Astrocyte (in vitro differentiated cells and primary cell): ENCODE results near the gene RTL3. TPM values are rescaled to one million over a fixed set of nuclear protein-coding genes. Genes with fewer than 3 reads are reported as not detected.

Experiments used
- DNase-seq: peaks from one replicate; pipeline ENCODE4 v3.0.0-alpha.2; 2010; ENCODE audit warnings: low read depth
- FAIRE-seq: peaks from 2 replicates; lab custom pipeline; 2011; peaks lifted over from hg19 to GRCh38; lab: Jason Lieb, UNC
- H2AFZ ChIP-seq: 2 replicates; pipeline ENCODE4 v1.6.0; 2012; ENCODE audit warnings: low read depth, low read length, inconsistent platforms
- H3K27ac ChIP-seq: 2 replicates; pipeline ENCODE4 v1.5.1; 2011; ENCODE audit warnings: low read depth, low read length, inconsistent platforms
- H3K27me3 ChIP-seq: 2 replicates; pipeline ENCODE4 v1.6.0; 2011; ENCODE audit warnings: low read length, inconsistent platforms; ENCODE audit not compliant: insufficient read depth
- H3K36me3 ChIP-seq: 2 replicates; pipeline ENCODE4 v1.5.1; 2011; ENCODE audit warnings: low read length, inconsistent platforms; ENCODE audit not compliant: insufficient read depth
- H3K4me1 ChIP-seq: 2 replicates; pipeline ENCODE4 v1.5.1; 2011; ENCODE audit warnings: low read length, inconsistent platforms; ENCODE audit not compliant: insufficient read depth
- H3K4me2 ChIP-seq: 2 replicates; pipeline ENCODE4 v1.6.0; 2012; ENCODE audit warnings: low read length, inconsistent platforms
- H3K4me3 ChIP-seq: 2 replicates; pipeline ENCODE4 v1.5.1; 2011; ENCODE audit warnings: low read depth, mild to moderate bottlenecking, low read length, inconsistent platforms; ENCODE audit not compliant: insufficient read depth
- H3K79me2 ChIP-seq: 2 replicates; pipeline ENCODE4 v1.6.0; 2012; ENCODE audit warnings: mild to moderate bottlenecking, low read length, inconsistent platforms; ENCODE audit not compliant: insufficient read depth
- H3K9ac ChIP-seq: 2 replicates; pipeline ENCODE4 v1.6.0; 2012; ENCODE audit warnings: mild to moderate bottlenecking, low read length, inconsistent platforms
- H3K9me3 ChIP-seq: 2 replicates; pipeline ENCODE4 v1.5.1; 2012; ENCODE audit warnings: low read depth, mild to moderate bottlenecking, low read length, inconsistent platforms; ENCODE audit not compliant: insufficient read depth
- H4K20me1 ChIP-seq: 2 replicates; pipeline ENCODE4 v1.6.0; 2012; ENCODE audit warnings: low read length, inconsistent platforms; ENCODE audit not compliant: insufficient read depth
- H3K27ac Mint-ChIP-seq: one replicate; pipeline ENCODE4 v1.8.0; 2021; ENCODE audit warnings: mild to moderate bottlenecking, mixed read lengths; ENCODE audit not compliant: unreplicated experiment
- H3K27me3 Mint-ChIP-seq: one replicate; pipeline ENCODE4 v1.8.0; 2021; ENCODE audit warnings: low read depth, mixed read lengths; ENCODE audit not compliant: unreplicated experiment
- H3K36me3 Mint-ChIP-seq: one replicate; pipeline ENCODE4 v1.8.0; 2021; ENCODE audit warnings: low read depth, mixed read lengths; ENCODE audit not compliant: unreplicated experiment
- H3K4me1 Mint-ChIP-seq: one replicate; pipeline ENCODE4 v1.8.0; 2021; ENCODE audit warnings: low read depth, mixed read lengths; ENCODE audit not compliant: unreplicated experiment
- H3K4me3 Mint-ChIP-seq: one replicate; pipeline ENCODE4 v1.8.0; 2021; ENCODE audit warnings: mild to moderate bottlenecking, moderate library complexity, mixed read lengths; ENCODE audit not compliant: unreplicated experiment
- H3K9me3 Mint-ChIP-seq: one replicate; pipeline ENCODE4 v1.8.0; 2021; ENCODE audit warnings: mild to moderate bottlenecking, mixed read lengths; ENCODE audit not compliant: unreplicated experiment
- EZH2 ChIP-seq: IDR thresholded peaks from 2 replicates; pipeline ENCODE4 v1.6.1; 2012; ENCODE audit warnings: mild to moderate bottlenecking, low read length, inconsistent platforms; ENCODE audit not compliant: insufficient read depth
- total RNA-seq: library from RNA; stranded (reverse); gene quantifications from 2 replicates; pipeline ENCODE4 v1.2.1, GENCODE V29; 2021
- TF ChIP-seq, protein P1 (sequence below): IDR thresholded peaks from 2 replicates; pipeline ENCODE4 v1.5.1; 2011; ENCODE audit warnings: low read depth, mild to moderate bottlenecking, inconsistent platforms, low read length, moderate library complexity; ENCODE audit not compliant: insufficient read depth

Gene RTL3
- total RNA-seq, 1 donor from 2014 or later = 0.95 TPM

DNA sequence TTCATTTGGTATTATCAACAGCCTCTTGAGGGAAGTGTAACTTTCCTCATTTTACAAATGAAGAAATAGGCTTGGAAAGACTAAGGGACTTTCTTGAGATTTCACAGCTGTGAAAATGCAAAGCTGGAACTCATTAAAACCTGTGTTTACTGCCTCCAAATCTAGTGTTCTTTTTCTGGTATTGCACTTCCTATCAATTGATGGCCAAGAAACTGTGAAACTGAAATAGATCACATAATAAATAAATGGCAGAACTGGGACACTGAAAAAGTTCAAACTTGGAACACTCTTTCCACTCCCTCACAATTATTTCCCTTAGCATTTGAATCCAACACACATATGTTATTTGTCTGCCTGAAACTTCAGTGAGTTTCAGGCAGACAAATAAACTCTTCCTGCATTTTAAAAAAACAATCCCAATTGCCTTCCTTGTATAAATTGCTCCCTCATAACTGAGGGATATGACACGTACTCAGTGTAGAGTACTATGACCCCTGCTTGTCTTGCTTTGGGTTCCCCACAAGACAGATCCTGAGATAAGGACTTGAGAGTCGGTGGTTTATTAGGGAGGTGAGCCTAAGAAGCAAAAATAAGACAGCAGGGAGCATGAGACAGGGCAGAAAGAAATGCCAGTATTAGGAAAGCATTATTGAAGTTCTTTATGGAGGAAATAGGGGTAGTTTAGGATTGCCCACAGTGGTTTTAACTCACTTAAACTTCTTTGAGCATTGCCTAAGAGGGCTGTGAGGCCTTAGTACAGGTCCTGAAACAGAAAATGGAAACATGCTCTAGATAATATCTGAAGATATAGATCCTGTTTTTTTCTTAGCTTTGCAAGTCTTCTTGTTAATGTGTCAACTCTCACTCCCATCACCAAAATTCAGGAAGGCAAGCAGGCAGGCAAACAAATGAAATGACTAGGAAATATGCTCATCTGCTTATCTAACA lies 33.9 kb downstream of the RTL3 start:
- FAIRE-seq = peak; percentile 80
- H3K4me1 Mint-ChIP-seq = peaks cover 8% of the 10 kb centered on the region

DNA sequence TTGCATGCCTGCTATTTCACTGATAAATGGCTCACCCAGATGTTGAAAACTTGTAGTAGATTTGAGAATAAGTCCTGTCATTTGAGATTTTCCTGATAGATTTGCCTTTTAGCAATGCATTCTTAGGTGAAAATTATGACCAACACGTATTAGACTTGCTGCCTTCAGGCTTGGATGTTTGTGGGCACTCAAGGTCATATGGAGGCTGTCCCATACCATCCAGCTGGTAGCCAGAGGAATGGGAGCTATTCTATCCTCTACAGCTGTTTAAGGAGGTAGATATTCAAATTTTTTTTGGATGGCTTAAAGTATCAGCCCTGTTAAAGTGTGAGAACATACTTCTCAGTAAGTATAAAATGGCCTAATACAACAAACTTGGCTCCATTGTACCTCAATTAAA lies 34.7 kb downstream of the RTL3 start:
- Histone ChIP-seq H2AFZ (no peak overlapping the region), H3K36me3 (no peaks in the 10 kb centered on the region), H3K9ac (no peak overlapping the region), H3K9me3 (no peaks in the 10 kb centered on the region), H3K79me2 (no peaks in the 10 kb centered on the region), H3K27me3 (no peaks in the 10 kb centered on the region), H3K4me1 (no peaks in the 10 kb centered on the region), H3K4me3 (no peak overlapping the region), H3K27ac (no peak overlapping the region), H4K20me1 (no peaks in the 10 kb centered on the region), H3K4me2 (no peak overlapping the region)
- TF ChIP-seq, protein P1, sequence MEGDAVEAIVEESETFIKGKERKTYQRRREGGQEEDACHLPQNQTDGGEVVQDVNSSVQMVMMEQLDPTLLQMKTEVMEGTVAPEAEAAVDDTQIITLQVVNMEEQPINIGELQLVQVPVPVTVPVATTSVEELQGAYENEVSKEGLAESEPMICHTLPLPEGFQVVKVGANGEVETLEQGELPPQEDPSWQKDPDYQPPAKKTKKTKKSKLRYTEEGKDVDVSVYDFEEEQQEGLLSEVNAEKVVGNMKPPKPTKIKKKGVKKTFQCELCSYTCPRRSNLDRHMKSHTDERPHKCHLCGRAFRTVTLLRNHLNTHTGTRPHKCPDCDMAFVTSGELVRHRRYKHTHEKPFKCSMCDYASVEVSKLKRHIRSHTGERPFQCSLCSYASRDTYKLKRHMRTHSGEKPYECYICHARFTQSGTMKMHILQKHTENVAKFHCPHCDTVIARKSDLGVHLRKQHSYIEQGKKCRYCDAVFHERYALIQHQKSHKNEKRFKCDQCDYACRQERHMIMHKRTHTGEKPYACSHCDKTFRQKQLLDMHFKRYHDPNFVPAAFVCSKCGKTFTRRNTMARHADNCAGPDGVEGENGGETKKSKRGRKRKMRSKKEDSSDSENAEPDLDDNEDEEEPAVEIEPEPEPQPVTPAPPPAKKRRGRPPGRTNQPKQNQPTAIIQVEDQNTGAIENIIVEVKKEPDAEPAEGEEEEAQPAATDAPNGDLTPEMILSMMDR = no peak
- TF ChIP-seq EZH2 = no peak
- no peak for FAIRE-seq
- Mint-ChIP-seq H3K27ac (no peak overlapping the region), H3K9me3 (no peaks in the 10 kb centered on the region), H3K4me3 (no peak overlapping the region), H3K36me3 (no peaks in the 10 kb centered on the region), H3K27me3 (no peaks in the 10 kb centered on the region), H3K4me1 (peaks cover 8% of the 10 kb centered on the region)
- no peak for DNase-seq

More for the DNA sequence above, 33.9 kb downstream of the RTL3 start:
- Histone ChIP-seq H3K27ac (no peak overlapping the region), H3K9ac (no peak overlapping the region), H3K36me3 (no peaks in the 10 kb centered on the region), H3K4me2 (no peak overlapping the region), H3K4me3 (no peak overlapping the region), H2AFZ (no peak overlapping the region), H4K20me1 (no peaks in the 10 kb centered on the region), H3K4me1 (no peaks in the 10 kb centered on the region), H3K9me3 (no peaks in the 10 kb centered on the region), H3K79me2 (no peaks in the 10 kb centered on the region), H3K27me3 (no peaks in the 10 kb centered on the region)
- Mint-ChIP-seq H3K27me3 (no peaks in the 10 kb centered on the region), H3K4me3 (no peak overlapping the region), H3K9me3 (no peaks in the 10 kb centered on the region), H3K36me3 (no peaks in the 10 kb centered on the region), H3K27ac (peak overlapping the region; percentile 53)
- DNase-seq = no peak
- TF ChIP-seq EZH2 = no peak
- TF ChIP-seq, protein P1 = no peak

DNA sequence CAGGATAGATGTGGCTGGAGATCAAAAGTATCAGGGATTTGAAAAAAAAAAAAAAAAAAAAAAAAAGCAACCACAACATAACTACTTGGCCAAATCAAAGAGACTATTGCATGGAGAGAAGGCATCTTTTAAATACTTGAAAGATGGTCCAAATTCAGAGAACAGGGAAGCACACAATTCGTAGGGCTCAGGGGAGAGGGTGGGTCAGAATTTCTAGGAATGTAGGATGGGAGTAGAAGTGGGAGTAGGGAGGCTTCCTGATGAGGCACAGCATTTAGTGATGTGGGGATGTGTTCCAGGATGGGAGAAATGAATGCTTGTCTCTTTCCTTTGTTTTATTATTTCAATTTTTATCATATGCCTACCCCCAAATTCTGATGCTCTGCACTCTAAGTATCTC lies 36.3 kb downstream of the RTL3 start:
- no peak overlapping the region for H3K27ac ChIP-seq
- no peaks in the 10 kb centered on the region for H3K36me3 ChIP-seq
- Mint-ChIP-seq H3K4me3 (no peak overlapping the region), H3K36me3 (no peaks in the 10 kb centered on the region), H3K4me1 (peaks cover 8% of the 10 kb centered on the region), H3K9me3 (no peaks in the 10 kb centered on the region), H3K27ac (no peak overlapping the region), H3K27me3 (no peaks in the 10 kb centered on the region)
- H3K79me2 ChIP-seq = no peaks in the 10 kb centered on the region
- TF ChIP-seq, protein P1 = no peak
- no peak for TF ChIP-seq EZH2
- no peaks in the 10 kb centered on the region for H3K4me1 ChIP-seq
- DNase-seq = no peak
- no peaks in the 10 kb centered on the region for H3K27me3 ChIP-seq
- H3K4me3 ChIP-seq = no peak overlapping the region
- no peaks in the 10 kb centered on the region for H4K20me1 ChIP-seq
- no peak overlapping the region for H2AFZ ChIP-seq
- H3K9me3 ChIP-seq = no peaks in the 10 kb centered on the region
- FAIRE-seq = no peak
- H3K4me2 ChIP-seq = no peak overlapping the region
- H3K9ac ChIP-seq = no peak overlapping the region
